Upper lobe of left lung (tissue), 4 donors: Measurements from ENCODE around the gene UBASH3A.

Experiments used
- CTCF ChIP-seq, 6 experiments: fragments of 450-650 bp in 4 of 6; fragments of 200-600 bp in 2 of 6; sonication (generic) in 2 of 6; IDR thresholded peaks; one replicate each; pipeline ENCODE4 v1.5.1; 2016 to 2019; ENCODE audit warnings: antibody characterized with exemption in 6 of 6
- EP300 ChIP-seq, 4 donors: sonication (generic); formaldehyde crosslinking; IDR thresholded peaks; one replicate each; pipeline ENCODE4 v1.5.1; 2017; ENCODE audit warnings: antibody characterized with exemption in 4 of 4, control low read depth in 2 of 4
- POLR2A ChIP-seq, 4 donors: fragments of 450-650 bp; IDR thresholded peaks; one replicate each; pipeline ENCODE4 v1.5.1; 2016 to 2017; ENCODE audit warnings: antibody characterized with exemption in 4 of 4, mild to moderate bottlenecking in 2 of 4
- POLR2AphosphoS5 ChIP-seq, 2 donors: sonication (generic); formaldehyde crosslinking; IDR thresholded peaks; one replicate each; pipeline ENCODE4 v1.5.1; 2017; ENCODE audit warnings: antibody characterized with exemption in 2 of 2

DNA sequence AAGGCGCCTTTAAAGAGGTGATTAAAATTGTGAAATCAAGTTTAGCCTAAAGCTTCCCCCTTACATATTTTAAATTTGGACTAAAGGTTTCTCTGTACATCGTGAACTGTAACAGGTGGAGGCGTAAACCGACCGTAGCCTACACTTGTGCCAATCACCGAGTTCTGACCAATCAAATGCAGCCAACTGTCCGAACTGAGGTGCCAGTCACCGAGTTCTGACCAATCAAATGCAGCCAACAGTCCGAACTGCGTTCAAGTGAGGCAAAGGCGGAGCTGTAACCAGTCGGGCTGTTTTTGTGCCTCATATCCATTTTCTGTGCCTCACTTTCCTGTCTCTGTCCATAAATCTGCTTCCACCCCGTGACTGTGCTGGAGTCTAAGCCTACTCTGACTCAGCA, 44.8 kb upstream of the UBASH3A start:
- TF ChIP-seq CTCF (IDR thresholded peaks at IDR 0.05) (no peak), POLR2A (IDR thresholded peaks at IDR 0.05) (no peak), POLR2AphosphoS5 (IDR thresholded peaks at IDR 0.05) (no peak), EP300 (IDR thresholded peaks at IDR 0.05) (no peak)
